GM08714 (cell line): ENCODE results near the gene ARFIP2.

ENCODE experiments used
- H3K4me3 ChIP-seq: fragments of 200-500 bp; sonication (Bioruptor generic); 2 replicates; pipeline ENCODE4 v1.5.1; 2014; ENCODE audit warnings: mild to moderate bottlenecking, low read length, inconsistent platforms
- ZNF274 ChIP-seq: IDR thresholded peaks from 2 replicates; pipeline ENCODE4 v1.6.1; 2012; ENCODE audit warnings: mild to moderate bottlenecking, low read depth, low read length

ARFIP2 gene

DNA sequence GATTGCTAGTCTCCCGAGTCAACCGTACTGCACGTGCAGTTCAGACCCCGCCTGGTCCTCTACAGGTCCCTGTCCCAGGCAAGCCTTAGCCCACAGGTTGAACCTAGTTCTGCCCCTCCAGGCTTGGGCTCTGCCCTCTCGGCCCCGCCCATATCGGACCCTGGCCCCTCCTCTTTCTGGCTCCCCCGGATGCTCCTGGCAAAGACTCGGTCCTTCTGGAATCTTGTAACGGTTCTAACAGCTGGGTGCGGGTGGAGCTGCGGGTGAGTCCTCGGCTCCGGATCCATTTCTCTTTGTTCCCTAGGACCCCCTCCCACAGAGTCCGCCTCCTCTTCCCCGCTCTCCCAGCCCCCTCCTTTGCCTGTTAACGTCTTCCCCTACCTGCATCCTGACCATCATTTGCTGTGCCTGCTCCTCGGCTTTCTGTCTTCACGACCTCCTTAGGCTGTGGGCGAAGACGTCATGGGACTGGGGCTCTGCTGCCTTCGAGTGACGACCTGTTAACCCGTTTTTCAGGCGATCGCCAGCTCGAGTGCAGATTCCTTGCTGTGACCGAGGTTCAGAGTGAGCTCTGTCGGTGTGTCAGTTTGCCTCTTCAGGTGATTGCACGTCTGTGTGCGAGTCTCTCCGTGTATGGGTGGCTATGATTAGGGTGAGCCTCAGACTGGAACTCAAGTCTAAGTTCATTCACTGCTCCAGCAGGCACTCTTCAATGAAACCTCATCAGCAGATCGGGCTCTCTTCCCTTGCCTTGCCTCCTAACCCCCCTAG is 16.1 kb upstream of the ARFIP2 start, which contains the start of gene DNHD1:
TSS of gene DNHD1 (plus strand) at position 212 of the 771 bp plus-strand sequence. CDS start 936 bp downstream, outside the sequence.
- TF ChIP-seq ZNF274: no peak
- no peak within 1 kb of the TSS for H3K4me3 ChIP-seq

DNA sequence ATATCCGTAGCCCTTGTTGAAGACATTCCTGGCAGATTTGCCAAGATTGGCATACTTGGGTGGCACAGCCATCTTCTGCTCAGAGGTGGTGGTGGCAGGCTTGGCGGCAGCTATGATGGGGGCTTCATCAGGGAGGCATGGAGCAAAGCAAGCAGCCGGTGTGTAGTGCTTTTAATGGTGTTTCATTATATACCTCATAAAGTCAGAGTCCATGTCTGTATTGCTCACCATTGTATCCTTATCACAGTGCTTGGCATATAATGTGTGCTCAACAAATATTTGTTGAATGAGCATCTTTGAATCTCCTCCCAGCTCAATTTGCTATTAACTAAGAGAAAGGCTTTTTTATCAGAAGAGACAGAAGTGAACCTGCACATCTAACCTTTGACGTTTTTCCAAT is 8.2 kb upstream of the ARFIP2 start:
- no peak for TF ChIP-seq ZNF274

DNA sequence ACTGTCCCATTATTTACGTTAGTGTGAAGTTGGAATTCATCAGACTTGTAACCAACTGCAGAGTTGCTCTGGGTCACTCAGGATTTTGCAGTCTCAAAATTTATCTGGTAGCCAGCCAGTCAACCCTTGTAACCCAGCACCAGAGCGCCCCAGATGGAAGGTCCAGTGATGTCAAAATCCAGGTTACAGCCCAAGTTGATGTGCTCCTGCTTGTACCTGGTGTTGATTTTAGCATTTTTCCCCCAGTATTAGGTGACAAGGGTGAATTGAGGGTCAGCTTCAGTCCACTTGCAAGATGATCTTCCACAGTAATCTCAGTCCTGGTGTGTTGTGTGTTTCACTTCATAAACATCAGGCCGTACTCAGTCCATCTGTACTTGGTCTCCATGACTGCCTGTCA is 7.7 kb upstream of the ARFIP2 start:
- no peak for TF ChIP-seq ZNF274
- no peak overlapping the region for H3K4me3 ChIP-seq

More for the DNA sequence above, 8.2 kb upstream of the ARFIP2 start:
- no peak overlapping the region for H3K4me3 ChIP-seq

DNA sequence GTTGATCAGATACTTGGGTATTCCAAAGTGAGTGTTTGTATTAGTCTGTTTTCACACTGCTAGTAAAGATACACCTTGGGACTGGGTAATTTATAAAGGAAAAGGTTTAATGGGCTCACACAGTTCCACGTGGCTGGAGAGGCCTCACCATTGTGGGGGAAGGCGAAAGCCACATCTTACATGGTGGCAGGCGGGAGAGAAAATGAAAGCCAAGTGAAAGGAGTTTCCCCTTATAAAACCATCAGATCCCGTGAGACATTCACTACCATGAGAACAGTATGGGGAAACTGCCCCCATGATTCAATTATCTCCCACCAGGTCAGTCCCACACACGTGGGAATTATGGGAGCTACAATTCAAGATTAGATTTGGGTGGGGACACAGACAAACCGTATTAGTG is 7.2 kb upstream of the ARFIP2 start:
- TF ChIP-seq ZNF274: no peak
- H3K4me3 ChIP-seq: no peak overlapping the region

DNA sequence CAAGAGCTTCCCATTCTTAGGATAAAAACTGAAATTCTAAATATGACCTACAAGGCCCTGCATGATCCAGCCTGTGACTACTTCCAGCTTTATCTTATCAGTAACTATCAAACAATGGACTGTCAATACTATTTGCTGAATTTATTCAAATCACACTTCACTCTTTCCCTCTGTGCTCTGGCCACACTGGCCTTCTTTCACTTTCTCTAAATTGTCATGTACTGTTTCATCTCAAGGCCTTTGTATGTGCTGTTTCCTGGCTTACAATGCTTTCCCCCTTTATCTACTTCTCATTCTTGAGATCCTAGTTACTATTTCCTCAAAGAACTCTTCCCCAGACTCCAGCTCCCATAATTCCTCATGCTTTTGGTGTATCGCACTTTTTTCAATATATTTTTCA is 5.8 kb upstream of the ARFIP2 start:
- no peak for TF ChIP-seq ZNF274
- no peak overlapping the region for H3K4me3 ChIP-seq

DNA sequence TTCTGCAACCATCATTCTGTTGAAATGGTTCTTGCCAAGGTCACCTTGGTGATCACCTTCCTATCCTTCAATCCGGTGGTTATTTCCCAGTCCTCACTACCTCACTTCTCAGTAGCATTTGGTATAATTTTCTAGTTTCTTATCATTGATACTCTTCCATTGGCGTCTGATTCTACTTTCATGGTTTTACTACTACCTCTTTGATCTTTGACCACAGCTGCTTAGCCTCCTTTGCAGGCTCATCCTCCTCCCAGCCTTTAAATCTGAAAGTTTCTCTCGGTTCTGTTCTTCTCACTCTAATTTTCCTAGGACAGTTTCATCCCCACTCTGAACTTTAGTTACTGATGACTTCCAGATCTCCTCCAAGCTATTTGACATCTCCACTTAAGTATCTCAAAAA is 5.1 kb upstream of the ARFIP2 start:
- H3K4me3 ChIP-seq: no peak overlapping the region
- TF ChIP-seq ZNF274: no peak

DNA sequence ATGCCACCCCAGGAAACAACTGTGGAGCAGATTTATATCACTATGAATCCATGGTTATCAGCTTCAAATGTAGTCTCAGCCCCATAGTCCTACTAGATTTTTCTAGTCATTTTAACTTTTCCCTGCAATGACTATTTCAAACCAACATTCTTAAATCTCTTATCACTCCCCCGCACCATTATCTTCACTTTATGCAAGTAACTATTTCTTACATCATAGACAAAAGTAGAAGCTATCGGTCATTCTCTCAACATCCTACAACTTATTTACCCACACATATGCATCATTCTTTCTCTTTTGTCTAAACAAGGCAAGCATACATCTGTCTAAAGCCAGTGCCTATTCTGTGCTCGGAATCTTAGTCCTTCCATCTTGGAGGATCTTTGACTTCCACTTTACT is 4.5 kb upstream of the ARFIP2 start:
- TF ChIP-seq ZNF274: no peak
- no peak overlapping the region for H3K4me3 ChIP-seq

DNA sequence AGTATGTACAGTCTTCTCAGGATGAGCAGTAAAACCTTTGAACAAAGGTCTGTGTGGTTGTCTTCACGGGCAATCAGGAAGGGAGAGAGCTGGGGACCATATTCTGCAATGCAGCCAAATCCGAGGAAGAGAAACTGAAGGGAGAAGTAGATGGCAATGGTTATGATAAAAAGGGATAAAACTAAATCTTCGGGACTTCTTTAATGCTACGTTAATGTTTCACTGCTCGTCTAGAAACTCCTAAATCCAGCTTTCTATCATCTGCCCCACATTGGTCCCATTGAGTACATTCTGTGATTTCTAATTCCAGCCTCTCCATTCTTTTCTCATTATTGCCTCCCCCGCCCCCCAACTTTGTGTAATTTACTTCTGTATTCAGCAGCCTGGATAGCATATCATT is 1.9 kb upstream of the ARFIP2 start:
- H3K4me3 ChIP-seq: no peak overlapping the region
- TF ChIP-seq ZNF274: no peak

DNA sequence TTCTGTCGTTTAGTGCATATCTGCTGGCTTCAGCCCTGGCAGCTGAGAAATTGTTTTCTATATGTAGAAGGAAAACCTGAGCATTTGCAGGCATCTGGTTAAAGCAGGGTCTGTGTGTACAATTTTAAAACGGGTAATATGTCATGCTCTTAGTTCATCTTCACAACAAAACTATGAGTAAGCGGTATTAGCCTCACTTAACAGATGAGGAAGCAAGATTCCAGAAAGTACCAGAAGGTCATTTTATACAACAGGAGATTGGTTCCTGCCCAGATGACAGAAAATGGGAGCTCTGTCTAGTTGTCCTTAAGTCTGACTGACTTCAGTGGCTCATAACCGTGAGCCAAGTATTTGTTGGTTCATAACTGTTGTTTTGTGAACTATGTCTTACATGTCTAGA is 1.3 kb upstream of the ARFIP2 start:
- H3K4me3 ChIP-seq: peak overlapping the region; percentile 83
- no peak for TF ChIP-seq ZNF274

DNA sequence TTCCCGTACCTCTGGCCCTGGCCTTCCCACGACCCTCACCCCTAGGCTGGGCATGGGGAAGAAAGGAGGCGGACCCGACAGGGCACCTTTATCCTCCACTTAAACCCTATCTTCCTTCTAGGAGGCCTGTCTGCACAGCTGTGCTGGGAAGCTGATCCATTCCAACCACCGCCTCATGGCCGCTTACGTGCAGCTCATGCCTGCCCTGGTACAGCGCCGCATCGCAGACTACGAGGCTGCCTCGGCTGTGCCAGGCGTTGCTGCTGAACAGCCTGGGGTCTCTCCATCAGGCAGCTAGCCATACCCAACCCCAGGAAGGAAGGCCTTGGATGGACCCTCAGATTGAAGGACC is 769 bp upstream of the ARFIP2 start:
- peak overlapping the region; percentile 83 for H3K4me3 ChIP-seq
- no peak for TF ChIP-seq ZNF274

DNA sequence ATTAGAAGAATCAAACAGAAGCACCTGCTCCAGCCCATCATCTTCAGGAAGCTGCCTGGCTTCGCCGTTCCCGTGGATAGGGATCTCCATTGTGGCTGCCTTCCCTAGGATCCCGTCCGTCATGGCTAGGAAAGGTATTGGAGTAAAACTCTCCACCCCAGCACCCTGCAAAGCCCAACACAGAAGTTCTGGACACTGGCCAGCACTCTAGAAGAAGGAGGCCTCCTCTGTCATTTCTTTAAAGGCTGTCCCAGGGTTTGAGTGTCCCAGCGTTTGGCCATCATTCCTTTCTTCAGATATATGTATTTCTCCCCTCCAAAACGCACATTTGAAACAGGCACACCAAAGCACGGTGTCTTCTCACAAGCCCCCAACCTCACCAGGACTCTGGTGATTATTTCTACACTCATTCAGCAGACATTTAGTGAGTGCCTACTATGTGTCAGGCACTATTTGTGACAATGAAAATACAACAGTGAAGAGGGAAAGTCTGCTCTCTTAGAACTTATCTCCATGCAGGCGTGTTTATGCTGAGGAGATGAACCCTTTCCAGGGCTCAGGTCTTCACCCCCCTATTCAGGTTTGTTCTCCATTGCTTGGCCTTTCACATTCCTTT is 724 bp downstream of the ARFIP2 start:
- TF ChIP-seq ZNF274: no peak
- H3K4me3 ChIP-seq: peak overlapping the region; percentile 80

DNA sequence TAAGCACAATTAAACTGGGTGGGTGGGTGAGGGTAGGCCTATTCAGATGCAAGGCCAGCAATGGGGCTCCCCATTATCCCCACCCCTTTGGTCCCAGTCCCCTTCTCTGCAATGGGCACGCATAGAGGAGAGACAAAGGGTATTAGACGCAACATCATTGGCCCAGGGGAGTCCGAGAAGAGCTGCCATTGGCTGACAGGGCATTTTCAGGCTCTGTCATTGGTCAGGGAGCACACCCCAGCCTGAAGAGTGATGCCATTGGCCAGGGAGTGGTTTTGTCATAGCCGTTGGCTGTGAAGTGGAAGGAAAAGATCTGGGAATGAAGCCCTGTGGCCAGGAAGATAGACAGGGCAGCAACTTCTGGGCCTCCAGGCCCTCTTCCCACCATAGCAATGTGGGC is 4.6 kb downstream of the ARFIP2 start:
- no peak overlapping the region for H3K4me3 ChIP-seq
- TF ChIP-seq ZNF274: no peak

DNA sequence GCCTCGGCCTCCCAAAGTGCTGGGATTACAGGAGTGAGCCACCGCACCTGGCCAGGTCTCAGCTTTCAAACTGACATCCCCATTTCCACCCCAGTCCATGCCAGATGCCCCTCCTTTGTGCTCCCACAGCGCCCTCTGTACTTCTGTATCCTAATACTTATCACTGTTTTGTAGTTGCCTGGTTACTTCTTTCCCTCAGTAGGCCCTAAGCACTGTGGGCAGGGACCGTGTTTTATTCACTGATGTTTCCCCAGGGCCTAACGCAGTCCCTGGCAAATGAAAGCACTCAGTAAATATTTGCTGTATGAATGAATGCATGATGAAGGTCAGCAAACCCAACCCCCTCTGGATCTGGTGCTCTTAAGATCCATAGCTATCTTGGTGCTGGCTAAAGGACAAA is 5.2 kb downstream of the ARFIP2 start:
- no peak for TF ChIP-seq ZNF274

DNA sequence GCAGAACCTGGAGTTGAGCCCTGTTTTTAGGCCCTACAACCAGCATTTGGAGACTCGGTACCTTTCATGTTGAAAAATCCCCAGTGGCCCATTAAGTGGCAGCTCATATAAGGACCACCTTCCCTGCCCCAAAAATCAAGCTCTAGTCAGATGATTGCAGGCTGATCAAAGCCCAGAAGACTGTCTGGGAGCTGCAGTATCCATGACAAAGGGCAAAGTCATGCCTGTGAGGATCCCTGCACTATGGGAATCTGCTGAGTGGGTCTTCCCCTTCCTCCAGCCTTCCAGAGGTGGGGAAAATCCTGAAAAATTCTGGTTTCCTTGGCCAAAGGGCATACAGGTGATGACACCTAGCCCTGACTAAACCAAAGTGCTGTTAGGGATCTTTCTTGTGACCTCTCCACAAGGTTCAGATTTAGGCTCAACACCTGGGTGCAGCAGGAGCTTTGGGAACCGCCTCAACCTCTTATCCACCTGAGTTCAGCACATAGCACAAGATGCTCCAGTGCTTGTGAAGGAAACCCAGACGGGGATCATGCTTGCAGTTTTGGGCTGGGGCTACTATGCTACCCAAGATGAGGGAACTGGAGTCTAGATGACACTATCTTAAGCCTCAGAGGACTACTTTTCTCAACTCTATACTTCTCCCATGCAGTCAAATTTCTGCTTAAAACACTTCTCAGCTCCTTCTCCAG is 6.2 kb downstream of the ARFIP2 start:
- TF ChIP-seq ZNF274: no peak
- no peak overlapping the region for H3K4me3 ChIP-seq

More for the DNA sequence above, 5.2 kb downstream of the ARFIP2 start:
- no peak overlapping the region for H3K4me3 ChIP-seq

DNA sequence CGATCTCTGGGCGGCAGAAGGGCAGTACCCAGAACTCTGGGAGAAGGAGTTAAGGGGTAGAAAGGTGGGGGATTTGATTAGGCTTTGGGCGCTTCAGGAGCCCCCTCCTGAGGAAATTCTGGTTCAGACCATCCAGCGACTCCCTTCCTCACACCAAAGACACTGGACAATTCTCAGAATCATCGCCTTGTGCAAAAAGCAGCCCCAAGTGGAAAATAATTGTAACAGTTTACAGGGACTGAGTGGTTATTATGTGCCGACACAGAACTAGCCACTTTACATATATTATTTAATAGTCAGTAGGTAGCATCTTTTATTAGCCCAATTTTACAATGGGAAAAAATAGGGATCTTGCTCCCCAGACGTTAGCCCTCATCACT is 6.7 kb downstream of the ARFIP2 start:
- H3K4me3 ChIP-seq: peak overlapping the region; percentile 44; the same call in 1 of the 2 replicates
- no peak for TF ChIP-seq ZNF274
